Fibroblast of skin of right quadriceps (primary cell): ENCODE results near the gene DLK1.

ENCODE experiments used
- DNase-seq: peaks from one replicate; pipeline ENCODE4 v3.0.0-alpha.2; 2013

Gene DLK1

GRCh38 chr14:100694579-100695422, 31.9 kb upstream of the DLK1 start:
- no peak for DNase-seq

GRCh38 chr14:100695423-100695738, 31.3 kb upstream of the DLK1 start:
- DNase-seq = no peak

GRCh38 chr14:100696008-100696407, 30.7 kb upstream of the DLK1 start:
- no peak for DNase-seq

- DNase-seq = no peak
Measured at GRCh38 chr14:100696590-100696989, 30.1 kb upstream of the DLK1 start.

DNA sequence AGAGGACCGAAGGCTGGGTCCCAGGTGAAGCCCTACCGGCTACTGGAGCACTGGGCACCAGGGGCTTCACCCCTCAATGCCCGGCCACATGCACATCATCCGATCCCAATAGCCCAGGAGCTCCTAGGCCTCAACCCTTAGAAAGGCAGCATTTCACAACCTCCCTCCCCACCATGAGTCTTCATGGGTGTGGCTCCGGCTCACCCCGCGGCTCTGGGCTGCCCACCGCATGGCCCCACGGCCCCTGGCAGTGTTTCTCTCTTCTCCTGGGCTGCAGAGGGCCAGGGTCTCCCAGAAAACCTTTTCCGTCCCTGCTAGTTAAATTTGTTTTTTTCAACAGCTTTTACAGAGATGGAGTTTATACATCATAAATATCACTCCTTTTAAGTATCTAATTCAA, 28.6 kb upstream of the DLK1 start:
- DNase-seq = no peak

GRCh38 chr14:100698666-100699448, 27.8 kb upstream of the DLK1 start:
- no peak for DNase-seq

DNA sequence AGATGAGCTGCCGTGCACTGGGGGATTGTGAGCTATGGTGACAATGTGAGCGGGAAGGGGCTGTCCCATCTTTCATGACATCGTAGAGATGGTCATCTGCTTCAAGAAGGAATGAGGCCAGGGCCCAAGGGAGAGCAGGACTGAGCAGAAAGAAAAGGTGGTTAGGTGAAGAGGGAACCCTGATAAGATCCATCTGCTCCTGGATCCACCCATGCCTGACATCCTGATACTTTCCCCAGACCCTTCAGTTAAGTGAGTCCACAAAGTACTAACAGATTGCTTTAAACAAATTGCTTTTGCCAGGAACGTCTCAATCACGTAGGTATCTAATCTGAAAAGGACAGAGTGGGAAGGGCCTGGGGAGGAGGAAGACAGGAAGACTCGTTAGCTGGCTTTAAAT, 25.4 kb upstream of the DLK1 start:
- no peak for DNase-seq

GRCh38 chr14:100702590-100702989, 24.1 kb upstream of the DLK1 start:
- no peak for DNase-seq

DNA sequence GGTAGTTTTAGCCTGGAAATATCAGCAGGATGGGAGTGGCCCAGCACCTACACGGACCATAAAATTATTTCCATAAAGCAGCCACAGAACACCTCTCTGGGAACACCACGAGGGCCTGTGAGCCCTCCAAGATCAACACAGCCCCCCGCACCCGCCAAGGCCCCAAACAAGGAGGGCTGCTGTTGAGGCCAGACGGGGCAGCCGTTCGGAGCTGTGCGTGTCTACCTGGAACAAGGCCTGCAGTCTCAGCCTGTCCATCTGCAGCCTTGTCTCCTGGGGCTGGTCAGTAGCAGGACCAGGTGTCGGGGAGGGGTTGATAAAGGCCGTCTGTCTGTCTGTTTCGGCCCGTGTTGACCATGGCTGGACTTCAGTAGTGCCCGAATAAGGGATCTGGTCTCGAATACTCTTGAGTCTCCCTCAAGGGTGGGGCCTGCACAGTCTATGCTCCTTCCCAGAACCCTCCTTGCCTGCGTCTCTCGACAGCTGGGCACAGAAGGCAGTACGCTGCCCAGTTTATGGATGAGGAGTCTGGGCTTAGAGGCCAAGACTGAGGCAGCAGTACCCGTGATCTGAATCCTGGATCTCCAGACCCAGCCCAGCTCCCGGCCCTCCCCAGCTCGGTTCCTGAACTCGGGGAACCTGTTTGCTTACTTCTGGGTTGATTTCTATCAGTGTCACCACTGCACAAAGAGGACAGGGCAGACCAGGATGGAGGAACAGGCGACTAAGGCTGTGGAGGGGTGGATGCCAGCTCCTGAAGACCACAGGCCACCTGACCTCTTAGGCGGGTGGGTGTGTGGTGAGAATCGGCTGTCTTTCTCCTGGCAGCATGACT, 23.1 kb upstream of the DLK1 start:
- no peak for DNase-seq

- no peak for DNase-seq
Measured at GRCh38 chr14:100706200-100706599, 20.5 kb upstream of the DLK1 start.

DNA sequence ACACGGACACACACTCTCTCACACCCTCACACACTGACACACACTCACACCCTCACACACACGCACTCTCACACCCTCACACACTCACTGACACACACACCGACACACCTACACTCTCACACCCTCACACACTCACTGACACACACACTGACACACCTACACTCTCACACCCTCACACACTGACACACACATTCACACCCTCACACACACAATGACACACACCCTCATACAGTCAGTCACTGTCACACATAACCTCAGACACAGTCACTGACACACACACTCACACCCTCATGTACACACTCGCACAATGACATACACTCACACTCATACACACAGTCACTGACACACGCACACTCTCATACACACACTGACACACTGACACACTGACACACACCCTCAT, 19.8 kb upstream of the DLK1 start:
- no peak for DNase-seq

DNA sequence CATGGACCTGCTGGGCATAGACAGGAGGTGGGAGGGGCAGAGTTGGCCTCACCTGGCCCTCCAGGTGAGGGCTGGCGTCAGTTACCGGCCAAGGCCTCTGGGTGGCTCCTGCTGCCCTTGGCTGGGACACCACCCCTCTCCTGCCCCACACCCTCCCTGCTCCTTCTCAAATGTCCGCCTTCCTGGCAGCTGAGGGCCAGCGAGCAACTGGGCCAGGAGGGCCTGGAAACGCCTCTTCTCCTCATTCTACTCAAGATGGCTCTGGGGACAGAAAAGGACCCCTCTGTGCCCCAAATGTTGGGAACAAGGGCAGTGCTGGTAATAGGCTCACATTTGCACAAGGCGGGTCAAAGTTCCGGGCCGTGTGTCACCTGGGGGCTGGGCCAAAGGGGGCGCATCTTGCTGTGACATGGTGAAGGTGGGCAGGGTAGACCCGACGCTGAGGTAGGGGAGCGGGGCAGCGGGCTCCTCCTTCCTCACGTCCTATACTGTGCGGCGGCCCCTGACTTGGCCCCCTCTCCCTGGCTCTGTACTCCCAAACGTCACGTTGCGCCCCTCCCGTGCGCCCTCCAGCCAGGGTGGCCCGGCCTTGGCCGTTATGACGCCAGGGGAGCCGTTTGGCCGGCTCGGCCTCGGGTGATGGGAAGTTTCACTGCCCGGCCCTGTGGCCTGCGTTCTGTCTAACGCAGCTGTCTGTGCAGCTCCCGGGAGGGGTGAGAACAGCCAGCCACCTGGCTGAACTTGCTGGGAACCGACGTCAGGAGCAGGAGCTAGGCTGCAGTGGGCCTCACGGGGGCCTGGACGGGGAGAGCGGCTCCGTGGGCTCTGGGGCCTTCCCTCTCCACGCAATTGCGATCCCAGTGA, 18.0 kb upstream of the DLK1 start:
- no peak for DNase-seq

DNA sequence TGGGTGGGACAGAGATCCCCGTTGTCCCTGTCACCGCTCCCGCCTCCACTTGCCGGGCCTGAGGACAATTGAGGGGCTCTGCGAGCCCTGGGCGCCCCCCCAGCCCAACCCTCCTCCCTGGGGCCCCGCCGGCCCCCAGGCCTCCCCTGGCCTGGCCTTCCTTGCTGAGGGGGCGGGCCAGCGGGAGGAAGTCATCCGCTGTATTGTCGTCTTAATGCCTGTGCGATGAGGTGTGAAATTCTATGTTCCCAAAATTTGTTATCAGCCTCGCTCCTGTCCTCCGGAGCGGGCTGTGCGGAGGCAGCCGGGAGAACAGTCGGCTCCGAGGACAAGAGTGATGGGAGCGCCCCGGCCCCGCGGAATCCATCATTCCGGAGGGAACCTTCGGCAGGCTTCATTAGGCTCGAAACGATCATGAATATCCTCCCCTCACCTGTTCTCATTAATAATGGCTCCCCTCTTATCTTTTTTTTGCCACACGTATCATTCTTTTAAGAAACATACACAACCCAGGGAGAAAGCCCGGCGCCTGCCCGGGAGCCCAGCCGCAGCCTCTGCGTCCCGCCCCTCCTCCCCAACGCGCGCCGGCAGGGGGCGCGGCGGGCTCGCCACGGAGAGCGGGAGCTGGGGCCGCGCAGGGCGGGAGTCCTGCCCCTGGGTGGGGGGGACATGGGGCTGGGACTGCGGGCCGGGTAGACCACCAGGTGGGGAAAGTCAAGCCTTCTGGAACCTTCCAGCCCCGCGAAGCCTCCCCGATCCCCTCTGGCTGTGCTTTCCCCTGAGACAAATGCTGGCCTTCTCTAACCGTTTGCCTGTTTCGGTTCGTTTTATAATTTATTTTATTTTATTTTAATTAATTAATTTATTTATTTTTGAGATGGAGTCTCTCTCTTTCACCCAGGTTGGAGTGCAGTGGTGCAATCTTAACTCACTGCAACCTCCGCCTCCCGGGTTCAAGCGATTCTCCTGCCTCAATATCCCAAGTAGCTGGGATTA, 17.1 kb upstream of the DLK1 start:
- no peak for DNase-seq

DNA sequence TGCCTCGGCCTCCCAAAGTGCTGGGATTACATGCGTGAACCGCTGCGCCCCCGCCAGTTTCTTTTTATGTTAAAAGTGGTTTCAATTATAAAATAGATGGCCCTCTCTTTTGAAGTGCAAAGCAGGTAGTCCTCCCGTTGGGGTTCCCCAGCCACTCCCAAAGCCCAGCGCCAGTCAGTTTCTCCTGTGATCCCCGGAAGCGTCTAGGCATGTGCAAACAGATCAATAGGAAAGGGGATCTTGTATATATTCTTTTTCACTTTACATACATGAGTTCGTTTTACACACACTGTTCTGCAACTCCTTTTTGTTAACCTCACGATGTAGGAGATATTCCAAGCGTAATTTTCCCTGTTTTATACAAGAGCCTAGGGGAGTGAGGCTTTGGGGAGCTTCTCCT, 16.3 kb upstream of the DLK1 start:
- DNase-seq = no peak

DNA sequence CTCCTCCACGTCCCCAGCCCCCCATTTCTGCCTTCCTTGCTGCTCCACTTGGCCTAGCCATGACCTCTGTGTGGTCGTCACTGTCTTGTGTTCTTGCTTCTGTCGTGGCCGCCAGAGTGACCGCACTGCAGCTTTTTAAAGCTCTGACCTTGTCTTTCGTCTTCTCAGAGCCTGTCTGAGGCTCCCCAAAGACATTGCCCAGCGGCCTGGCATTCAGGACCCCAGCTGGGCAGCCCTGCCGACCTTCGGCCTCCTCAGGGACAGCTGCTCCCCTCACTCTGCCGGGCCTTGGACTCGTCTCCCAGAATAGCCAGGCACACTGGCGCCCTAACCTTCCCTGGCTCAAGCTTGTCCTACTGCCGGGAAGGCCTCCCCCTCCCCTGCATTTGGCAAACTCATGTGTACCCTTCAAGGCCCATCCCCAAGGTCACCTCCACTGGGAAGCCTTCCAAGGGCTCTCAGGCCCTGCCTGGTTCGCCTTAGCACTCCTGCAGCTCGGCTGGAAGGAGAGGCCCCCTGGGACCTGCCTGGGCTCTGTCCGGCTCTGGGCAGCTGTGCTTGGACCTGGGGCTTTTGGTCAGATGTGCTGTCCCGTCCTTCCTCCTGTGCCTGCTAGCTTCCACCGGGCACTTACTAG, 15.7 kb upstream of the DLK1 start:
- DNase-seq = no peak

DNA sequence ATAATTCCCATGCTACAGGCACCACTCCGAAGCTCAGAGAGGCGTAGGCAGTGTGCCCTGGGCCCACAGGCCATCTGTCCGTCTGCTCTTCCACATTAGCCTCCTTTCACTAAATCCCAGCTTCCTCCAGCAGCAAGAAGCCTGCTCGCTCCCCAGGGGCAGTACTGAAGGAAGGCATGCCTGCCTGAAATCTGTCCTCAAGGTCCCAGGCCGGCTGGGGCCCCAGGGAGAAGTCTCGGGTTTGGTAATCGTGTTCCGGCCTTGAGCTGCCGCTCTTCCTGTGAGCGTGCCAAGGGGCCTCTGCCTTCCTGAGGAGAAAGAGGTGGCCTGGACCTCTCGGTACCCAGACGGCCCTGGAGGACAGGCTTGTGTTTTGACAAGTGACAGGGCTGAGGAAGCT, 15.2 kb upstream of the DLK1 start:
- no peak for DNase-seq

GRCh38 chr14:100712490-100712889, 14.2 kb upstream of the DLK1 start:
- no peak for DNase-seq

- no peak for DNase-seq
Measured at GRCh38 chr14:100713705-100714104, 13.0 kb upstream of the DLK1 start.

- DNase-seq = no peak
Measured at GRCh38 chr14:100714258-100714892, 12.3 kb upstream of the DLK1 start.

DNA sequence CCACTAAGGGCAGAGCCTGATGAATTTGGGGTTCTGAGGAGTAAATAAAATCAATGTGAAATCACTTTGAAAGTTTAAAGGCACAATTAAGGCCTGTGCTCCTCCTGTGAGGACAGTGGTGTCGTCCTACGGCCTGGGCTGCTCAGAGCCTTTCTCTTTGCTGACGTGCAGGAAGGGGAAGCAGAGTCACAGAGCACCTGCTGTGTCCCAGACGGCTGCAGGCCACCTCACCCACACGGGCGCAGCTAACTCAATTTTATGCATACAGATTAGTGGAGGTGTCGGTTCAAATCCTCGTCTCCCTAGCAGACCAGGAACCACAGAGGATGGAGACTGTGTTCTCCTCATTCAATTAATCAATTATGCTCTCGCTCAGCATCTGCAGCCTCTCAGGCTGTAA, 11.4 kb upstream of the DLK1 start:
- DNase-seq = no peak
